Adrenal gland (tissue), 5 donors: ENCODE data around the gene IGFBP4.

Experiments
- POLR2A ChIP-seq, 2 donors: fragments of 450-650 bp; IDR thresholded peaks; one replicate each; pipeline ENCODE4 v1.6.1; 2017; ENCODE audit warnings: antibody characterized with exemption in 2 of 2, mild to moderate bottlenecking in 2 of 2, moderate library complexity in 1 of 2
- TF ChIP-seq, protein P1 (sequence below), 6 experiments: fragments of 450-650 bp in 4 of 6; fragments of 200-600 bp in 2 of 6; sonication (generic) in 1 of 6; IDR thresholded peaks; 1 replicate in 5 of 6; 2 replicates in 1 of 6; pipeline versions ENCODE4 v1.5.1 to v1.8.0; 2016 to 2021; ENCODE audit warnings: antibody characterized with exemption in 6 of 6, mild to moderate bottlenecking in 2 of 6, moderate library complexity in 1 of 6
- donor health status: DM: no; HTN: no; CAD: no.

DNA sequence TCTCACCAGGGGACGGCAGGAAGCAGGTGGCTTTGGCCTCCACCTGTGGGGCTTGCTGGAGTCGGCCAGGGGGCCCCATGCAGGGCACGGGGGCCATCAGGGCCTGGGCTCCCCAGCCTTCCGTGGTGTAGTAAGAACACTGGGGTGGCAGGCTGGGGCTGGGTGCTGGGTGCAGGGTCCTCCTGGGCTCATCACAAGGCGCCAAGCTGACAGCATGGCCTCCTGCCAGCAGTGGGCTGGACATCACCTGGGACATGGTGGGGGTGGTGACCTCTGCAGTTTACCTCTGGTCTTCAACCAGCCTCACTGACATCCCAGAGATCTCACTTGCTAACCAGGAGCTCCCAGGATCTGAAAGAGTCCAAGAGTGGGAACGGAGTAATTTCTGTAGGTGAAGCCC lies 52.9 kb downstream of the IGFBP4 start:
- TF ChIP-seq, protein P1, sequence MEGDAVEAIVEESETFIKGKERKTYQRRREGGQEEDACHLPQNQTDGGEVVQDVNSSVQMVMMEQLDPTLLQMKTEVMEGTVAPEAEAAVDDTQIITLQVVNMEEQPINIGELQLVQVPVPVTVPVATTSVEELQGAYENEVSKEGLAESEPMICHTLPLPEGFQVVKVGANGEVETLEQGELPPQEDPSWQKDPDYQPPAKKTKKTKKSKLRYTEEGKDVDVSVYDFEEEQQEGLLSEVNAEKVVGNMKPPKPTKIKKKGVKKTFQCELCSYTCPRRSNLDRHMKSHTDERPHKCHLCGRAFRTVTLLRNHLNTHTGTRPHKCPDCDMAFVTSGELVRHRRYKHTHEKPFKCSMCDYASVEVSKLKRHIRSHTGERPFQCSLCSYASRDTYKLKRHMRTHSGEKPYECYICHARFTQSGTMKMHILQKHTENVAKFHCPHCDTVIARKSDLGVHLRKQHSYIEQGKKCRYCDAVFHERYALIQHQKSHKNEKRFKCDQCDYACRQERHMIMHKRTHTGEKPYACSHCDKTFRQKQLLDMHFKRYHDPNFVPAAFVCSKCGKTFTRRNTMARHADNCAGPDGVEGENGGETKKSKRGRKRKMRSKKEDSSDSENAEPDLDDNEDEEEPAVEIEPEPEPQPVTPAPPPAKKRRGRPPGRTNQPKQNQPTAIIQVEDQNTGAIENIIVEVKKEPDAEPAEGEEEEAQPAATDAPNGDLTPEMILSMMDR (IDR thresholded peaks at IDR 0.05), result no peak
- no peak for TF ChIP-seq POLR2A (IDR thresholded peaks at IDR 0.05)
